IPS DF 19.7 (cell line): ENCODE measurements around the gene CA12.
"Not testable (repeated sequence)": the region's sequence is repeated elsewhere in the genome, so short reads cannot be mapped to it uniquely, and the experiment has no call there.

ENCODE experiments used
- DNase-seq: peaks from one replicate; pipeline ENCODE4 v3.0.0-alpha.2; 2013; ENCODE audit warnings: low read depth, low spot score

Gene CA12

GRCh38 chr15:63337046-63337445, 44.6 kb downstream of the CA12 start:
- DNase-seq = no peak

- DNase-seq = no peak
These were observed 46.0 kb downstream of the CA12 start for GRCh38 chr15:63335543-63336240.

GRCh38 chr15:63334821-63335220, 46.8 kb downstream of the CA12 start:
- no peak for DNase-seq

GRCh38 chr15:63332367-63333124, 49.1 kb downstream of the CA12 start:
- no peak for DNase-seq

- no peak for DNase-seq
These were observed 50.2 kb downstream of the CA12 start for GRCh38 chr15:63331456-63331855.

- DNase-seq = no peak
These were observed 50.7 kb downstream of the CA12 start for GRCh38 chr15:63330926-63331325.

GRCh38 chr15:63329567-63330350, 51.9 kb downstream of the CA12 start:
- DNase-seq = no peak

- DNase-seq = no peak
These were observed 53.8 kb downstream of the CA12 start for GRCh38 chr15:63327648-63328421.

- no peak for DNase-seq
These were observed 56.9 kb downstream of the CA12 start for GRCh38 chr15:63324770-63325169.

- DNase-seq = no peak
These were observed 57.7 kb downstream of the CA12 start for GRCh38 chr15:63323798-63324563.

GRCh38 chr15:63322541-63322940, 59.1 kb downstream of the CA12 start:
- no peak for DNase-seq

- no peak for DNase-seq
These were observed 60.2 kb downstream of the CA12 start for GRCh38 chr15:63321462-63321861.

- DNase-seq = not testable (repeated sequence)
These were observed 60.7 kb downstream of the CA12 start for GRCh38 chr15:63320981-63321380.

GRCh38 chr15:63320446-63320845, 61.2 kb downstream of the CA12 start:
- DNase-seq = not testable (repeated sequence)

- no peak for DNase-seq
These were observed 62.6 kb downstream of the CA12 start for GRCh38 chr15:63319065-63319464.

- DNase-seq = no peak
These were observed 63.3 kb downstream of the CA12 start for GRCh38 chr15:63318344-63318743.

- no peak for DNase-seq
These were observed 67.2 kb downstream of the CA12 start for GRCh38 chr15:63314409-63314808.

- no peak for DNase-seq
These were observed 67.8 kb downstream of the CA12 start for GRCh38 chr15:63313825-63314224.

- DNase-seq = peak; percentile 23
These were observed 69.4 kb downstream of the CA12 start for GRCh38 chr15:63312286-63312685.

- DNase-seq = no peak
These were observed 71.0 kb downstream of the CA12 start for GRCh38 chr15:63310646-63311045.

- no peak for DNase-seq
These were observed 72.7 kb downstream of the CA12 start for GRCh38 chr15:63308947-63309346.
